PC-9 (cell line): ENCODE measurements around the gene KNCN. TPM values are rescaled to one million over a fixed set of nuclear protein-coding genes. Genes with fewer than 3 reads are reported as not detected.

ENCODE experiments used
- BruUV-seq: library from RNA; stranded (reverse); fragments of 400-500 nt; replicated peaks from 2 replicates; lab custom pipeline; 2021; lab: Mats Ljungman, UMichigan
- CTCF ChIA-PET: fragments of 300-600 bp; sonication (Branson Sonifier 250); formaldehyde crosslinking; loops from one replicate; lab custom pipeline; 2022; ENCODE audit warnings: antibody characterized with exemption; lab: Charles Lee
- POLR2A ChIA-PET: fragments of 300-600 bp; sonication (Branson Sonifier 250); formaldehyde crosslinking; loops from one replicate; lab custom pipeline; 2022; ENCODE audit warnings: antibody characterized with exemption; ENCODE audit not compliant: unreplicated experiment; lab: Charles Lee
- DNase-seq, 2 experiments: peaks; one replicate each; pipeline versions ENCODE4 v3.0.0 to v3.0.0-alpha.2; 2015 to 2022; ENCODE audit warnings: mixed read lengths in 1 of 2
- H2AFZ ChIP-seq: fragments of 200-600 bp; sonication (generic); 2 replicates; pipeline ENCODE4 v1.8.1; 2017; ENCODE audit warnings: antibody characterized with exemption
- H3F3A ChIP-seq: fragments of 200-600 bp; sonication (generic); 2 replicates; pipeline ENCODE4 v1.8.1; 2017; ENCODE audit warnings: antibody characterized with exemption, mild to moderate bottlenecking, low read depth; ENCODE audit not compliant: insufficient read depth
- H3K27ac ChIP-seq: fragments of 200-600 bp; sonication (generic); 2 replicates; pipeline ENCODE4 v1.6.1; 2016; ENCODE audit warnings: mixed run types
- H3K27me3 ChIP-seq: fragments of 200-600 bp; sonication (generic); 2 replicates; pipeline ENCODE4 v1.6.1; 2016; ENCODE audit warnings: low read depth, mixed run types; ENCODE audit not compliant: insufficient read depth
- H3K36me3 ChIP-seq: fragments of 200-600 bp; sonication (generic); 2 replicates; pipeline ENCODE4 v1.6.1; 2016; ENCODE audit warnings: low read depth, mixed run types
- H3K4me1 ChIP-seq: fragments of 200-600 bp; sonication (generic); replicated peaks from 2 replicates; pipeline ENCODE4 v1.6.1; 2016; ENCODE audit warnings: mixed run types; ENCODE audit not compliant: insufficient read depth
- H3K4me2 ChIP-seq: fragments of 200-600 bp; sonication (generic); 2 replicates; pipeline ENCODE4 v1.6.1; 2017; ENCODE audit warnings: mixed run types
- H3K4me3 ChIP-seq: fragments of 200-600 bp; sonication (generic); 2 replicates; pipeline ENCODE4 v1.6.1; 2016; ENCODE audit warnings: mixed run types
- H3K79me2 ChIP-seq: fragments of 200-600 bp; sonication (generic); 2 replicates; pipeline ENCODE4 v1.6.1; 2017; ENCODE audit warnings: low read depth, mixed run types
- H3K9me2 ChIP-seq: fragments of 200-600 bp; sonication (generic); 2 replicates; pipeline ENCODE4 v1.8.1; 2017; ENCODE audit warnings: mild to moderate bottlenecking; ENCODE audit not compliant: insufficient read depth
- H3K9me3 ChIP-seq: fragments of 200-600 bp; sonication (generic); 2 replicates; pipeline ENCODE4 v1.8.1; 2016; ENCODE audit warnings: low read depth; ENCODE audit not compliant: insufficient read depth
- H4K20me1 ChIP-seq: fragments of 200-600 bp; sonication (generic); 2 replicates; pipeline ENCODE4 v1.8.1; 2017; ENCODE audit not compliant: insufficient read depth
- CTCF ChIP-seq: fragments of 200-600 bp; sonication (generic); conservative IDR thresholded peaks from 2 replicates; pipeline ENCODE4 v1.6.1; 2017; ENCODE audit warnings: mixed run types, antibody characterized with exemption, mild to moderate bottlenecking, moderate library complexity
- EZH2 ChIP-seq: fragments of 200-600 bp; sonication (generic); IDR thresholded peaks from 2 replicates; pipeline ENCODE4 v1.8.0; 2017; ENCODE audit warnings: antibody characterized with exemption, low read depth
- intact Hi-C: fragments of 100-400 bp; cut with micrococcal nuclease; formaldehyde crosslinking; loops from one replicate; pipeline ENCODE4 v1.10.0; 2022; ENCODE audit not compliant: unreplicated experiment
- total RNA-seq: library from RNA; stranded (reverse); gene quantifications from 2 replicates; pipeline ENCODE4 v1.2.3, GENCODE V29; 2021

KNCN gene
- total RNA-seq, 1 experiment from 2014 or later = not detected

DNA sequence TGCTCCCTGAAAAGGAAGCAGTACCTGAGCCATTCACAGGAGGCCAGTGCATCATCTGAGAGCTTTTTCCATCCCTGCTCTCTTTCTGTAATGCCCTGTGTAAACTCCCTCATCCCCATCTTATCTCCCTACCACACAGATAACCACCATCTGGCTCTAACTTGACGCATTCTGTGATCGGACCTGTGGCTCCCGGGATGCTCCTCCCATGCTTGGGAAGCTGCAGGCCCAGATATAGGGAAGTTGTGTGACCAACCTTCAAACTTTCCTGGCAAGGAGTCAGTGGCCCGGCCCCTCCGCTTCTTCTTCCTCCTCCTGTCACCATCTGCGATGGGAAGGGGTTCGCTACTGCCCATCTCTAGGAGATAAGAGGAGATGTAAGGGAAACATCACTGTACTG lies 31.5 kb upstream of the KNCN start:
- Histone ChIP-seq H3K36me3 (no peaks in the 10 kb centered on the region), H3K4me3 (no peak overlapping the region), H3K4me2 (no peak overlapping the region), H3K9me2 (no peaks in the 10 kb centered on the region), H3K27ac (no peak overlapping the region), H4K20me1 (no peaks in the 10 kb centered on the region; the same call in 1 of the 2 replicates), H3K27me3 (no peaks in the 10 kb centered on the region), H2AFZ (no peak overlapping the region), H3K4me1 (no peaks in the 10 kb centered on the region), H3K9me3 (no peaks in the 10 kb centered on the region), H3F3A (no peaks in the 10 kb centered on the region), H3K79me2 (no peaks in the 10 kb centered on the region)
- no TSS peak for BruUV-seq
- CTCF ChIA-PET = interaction anchor here (0.5 kb wide), 1 partner anchor 176 kb away, joined by 14 read pairs; no protein-coding TSS in a partner anchor
- DNase-seq = no peak
- POLR2A ChIA-PET = no interaction called here
- intact Hi-C loops = no loop called here
- TF ChIP-seq EZH2 (no peak), CTCF (no peak)

- Histone ChIP-seq H3K4me3 (no peak overlapping the region), H2AFZ (no peak overlapping the region), H3K27ac (no peak overlapping the region), H3K4me2 (no peak overlapping the region), H3K9me2 (no peaks in the 10 kb centered on the region), H3K9me3 (no peaks in the 10 kb centered on the region), H3K4me1 (no peaks in the 10 kb centered on the region), H3K27me3 (no peaks in the 10 kb centered on the region), H3F3A (no peaks in the 10 kb centered on the region), H3K79me2 (no peaks in the 10 kb centered on the region), H4K20me1 (no peaks in the 10 kb centered on the region; the same call in 1 of the 2 replicates), H3K36me3 (no peaks in the 10 kb centered on the region)
- no TSS peak for BruUV-seq
- DNase-seq = no peak
- intact Hi-C loops = no loop called here
- ChIA-PET POLR2A (no interaction called here), CTCF (interaction anchor here (0.6 to 0.7 kb wide), 2 partner anchors 157 to 215 kb away, joined by 3 read pairs; no protein-coding TSS in a partner anchor)
- TF ChIP-seq EZH2 (no peak), CTCF (no peak)
These were observed 30.4 kb upstream of the KNCN start for GRCh38 chr1:46581681-46582455.

DNA sequence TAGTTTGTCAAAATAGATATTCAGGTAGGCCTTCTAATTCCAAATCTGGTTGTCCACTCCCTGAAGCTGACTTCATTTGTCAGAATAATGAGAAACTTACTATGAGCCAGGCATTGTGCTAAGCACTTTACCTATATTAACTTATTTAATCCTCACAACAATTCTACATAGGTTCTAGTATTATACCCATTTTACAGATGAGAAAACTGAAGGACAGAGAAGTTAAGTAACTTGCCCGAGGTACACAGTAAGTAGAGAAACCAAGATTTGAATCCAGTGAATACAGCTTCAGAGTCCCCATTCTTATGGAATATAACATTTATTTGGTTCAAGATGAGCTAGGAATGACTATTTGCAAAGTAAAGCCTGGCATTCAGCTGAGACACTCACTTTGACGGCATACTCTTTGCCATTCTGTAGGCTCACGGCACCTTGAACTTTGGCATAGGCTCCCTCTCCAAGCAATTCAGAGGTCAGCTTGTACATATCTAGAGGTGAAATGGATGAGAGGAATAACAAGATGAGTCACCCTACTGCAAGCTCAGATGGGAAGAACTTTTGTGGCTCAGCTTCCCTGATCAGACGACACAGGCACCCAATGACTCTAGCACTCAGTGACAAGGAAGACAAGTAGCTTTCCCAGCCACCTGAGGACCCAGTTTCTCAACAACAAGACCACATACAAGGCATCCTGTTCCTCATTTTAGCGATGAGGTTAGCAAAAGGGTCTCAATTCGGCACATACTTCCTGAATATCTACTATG lies 28.9 kb upstream of the KNCN start:
- BruUV-seq = no TSS peak
- H3K27me3 ChIP-seq = no peaks in the 10 kb centered on the region
- no peaks in the 10 kb centered on the region for H3K4me1 ChIP-seq
- H3K9me2 ChIP-seq = no peaks in the 10 kb centered on the region
- CTCF ChIA-PET = no interaction called here
- no peaks in the 10 kb centered on the region; the same call in 1 of the 2 replicates for H4K20me1 ChIP-seq
- intact Hi-C loops = no loop called here
- no peak overlapping the region for H3K27ac ChIP-seq
- H3K4me2 ChIP-seq = no peak overlapping the region
- POLR2A ChIA-PET = no interaction called here
- H3K9me3 ChIP-seq = no peaks in the 10 kb centered on the region
- no peak for DNase-seq
- H3K4me3 ChIP-seq = no peak overlapping the region
- H3F3A ChIP-seq = no peaks in the 10 kb centered on the region
- H2AFZ ChIP-seq = no peak overlapping the region
- H3K36me3 ChIP-seq = no peaks in the 10 kb centered on the region
- TF ChIP-seq CTCF (no peak), EZH2 (no peak)
- H3K79me2 ChIP-seq = no peaks in the 10 kb centered on the region
